HG02981 (cell line): ENCODE data around the gene PARD3.
"Not testable (repeated sequence)": the region's sequence is repeated elsewhere in the genome, so short reads cannot be mapped to it uniquely, and the experiment has no call there.

Source experiments
- ATAC-seq: cut with Tn5 transposase; IDR thresholded peaks from one replicate; pipeline ENCODE4 v1.9.1; 2021; ENCODE audit warnings: mild to moderate bottlenecking, moderate library complexity; ENCODE audit not compliant: unreplicated experiment

Gene PARD3

GRCh38 chr10:34815185-34816084, at the start of gene PARD3:
TSS of gene PARD3 (minus strand) at chr10:34815296. CDS start at chr10:34814995, 301 bp downstream.
- ATAC-seq: peak; percentile 52

- ATAC-seq: no peak
Measured at GRCh38 chr10:34864149-34865067, 49.3 kb upstream of the PARD3 start.

- no peak for ATAC-seq
Measured at GRCh38 chr10:34862892-34863291, 47.8 kb upstream of the PARD3 start.

- ATAC-seq: no peak
Measured at GRCh38 chr10:34861293-34862021, 46.4 kb upstream of the PARD3 start.

- ATAC-seq: no peak
Measured at GRCh38 chr10:34859170-34859569, 44.1 kb upstream of the PARD3 start.

GRCh38 chr10:34858003-34858402, 42.9 kb upstream of the PARD3 start:
- ATAC-seq: no peak

GRCh38 chr10:34854147-34854601, 39.1 kb upstream of the PARD3 start:
- no peak for ATAC-seq

- no peak for ATAC-seq
Measured at GRCh38 chr10:34853357-34853756, 38.3 kb upstream of the PARD3 start.

- no peak for ATAC-seq
Measured at GRCh38 chr10:34850558-34850957, 35.5 kb upstream of the PARD3 start.

- no peak for ATAC-seq
Measured at GRCh38 chr10:34850036-34850435, 34.9 kb upstream of the PARD3 start.

- no peak for ATAC-seq
Measured at GRCh38 chr10:34845070-34845469, 30.0 kb upstream of the PARD3 start.

GRCh38 chr10:34844448-34844847, 29.4 kb upstream of the PARD3 start:
- no peak for ATAC-seq

GRCh38 chr10:34843470-34843869, 28.4 kb upstream of the PARD3 start:
- not testable (repeated sequence) for ATAC-seq

- ATAC-seq: no peak
Measured at GRCh38 chr10:34838366-34838900, 23.3 kb upstream of the PARD3 start.

GRCh38 chr10:34835908-34836508, 20.9 kb upstream of the PARD3 start:
- ATAC-seq: peak; percentile 71

- ATAC-seq: no peak
Measured at GRCh38 chr10:34834274-34834673, 19.2 kb upstream of the PARD3 start.

- no peak for ATAC-seq
Measured at GRCh38 chr10:34830217-34830822, 15.2 kb upstream of the PARD3 start.

- ATAC-seq: no peak
Measured at GRCh38 chr10:34826857-34827766, 12.0 kb upstream of the PARD3 start.

GRCh38 chr10:34826221-34826620, 11.1 kb upstream of the PARD3 start:
- ATAC-seq: no peak
